Right cardiac atrium (tissue), 5 donors: ENCODE data around the gene CD109. TPM values are rescaled to one million over a fixed set of nuclear protein-coding genes. Genes with fewer than 3 reads are reported as not detected.

ENCODE experiments used
- ATAC-seq, 2 donors: fragments of 200-7000 bp; cut with Tn5 transposase; one replicate each; pipeline versions ENCODE4 v1.8.0 to v1.9.1; 2020; ENCODE audit warnings: moderate library complexity in 2 of 2, mild to moderate bottlenecking in 1 of 2
- DNase-seq, 3 donors: peaks; one replicate each; pipeline ENCODE4 v3.0.0-alpha.2; 2020
- H3K27ac ChIP-seq: one replicate; pipeline ENCODE4 v1.5.1; 2013; ENCODE audit warnings: mild to moderate bottlenecking, low read length, control low read depth, moderate library complexity
- H3K27me3 ChIP-seq: one replicate; pipeline ENCODE4 v1.6.1; 2013; ENCODE audit not compliant: control insufficient read depth, insufficient read depth
- H3K4me1 ChIP-seq: one replicate; pipeline ENCODE4 v1.6.1; 2013; ENCODE audit warnings: low read length; ENCODE audit not compliant: control insufficient read depth, insufficient read depth
- H3K4me3 ChIP-seq: one replicate; pipeline ENCODE4 v1.5.1; 2013; ENCODE audit warnings: low read length, control low read depth
- H3K9me3 ChIP-seq: one replicate; pipeline ENCODE4 v1.6.1; 2013; ENCODE audit warnings: low read length; ENCODE audit not compliant: control insufficient read depth
- WGBS: extraction: QIAGEN DNeasy Blood & Tissue Kit; methylation state at CpG from one replicate; pipeline ENCODE4 v1.1.7; 2013; 5-methylcytosine and 5-hydroxymethylcytosine counted together
- intact Hi-C, 4 donors: fragments of 100-400 bp; cut with DNase I; formaldehyde crosslinking; loops; one replicate each; pipeline versions ENCODE4 v1.11.0 to v1.14.0; 2022 to 2023
- polyA plus RNA-seq: library from polyadenylated mRNA; stranded (reverse); fragments of 200-250 nt; gene quantifications from one replicate; pipeline ENCODE4 v1.2.3, GENCODE V29; 2013
- total RNA-seq, 4 donors: library from RNA; stranded (reverse); fragmentation: NEBNext Ultra II Directional; extraction: Animal tissue kit (Norgen Biotek cat#: 25700); gene quantifications; one replicate each; pipeline ENCODE4 v1.2.1, GENCODE V29; 2021
- donor health status: healthy with polysubstance abuse.
- donor health status: DM: no; HTN: yes; CAD: no.
- donor health status: DM: no; HTN: no; CAD: no.
- donor health status: DM: no; HTN: yes; CAD: no; lungs with severe emphysema.
- donor health status: DM: yes; HTN: yes; CAD: no.

Gene CD109
- total and polyA plus RNA-seq, 5 donors, result 6.6 to 36.5 (median 27.3) TPM

GRCh38 chr6:73688351-73688750, 7.7 kb upstream of the CD109 start:
- no peak for DNase-seq
- intact Hi-C loops, result no loop called here
- no peaks in the 10 kb centered on the region for H3K9me3 ChIP-seq
- no peak overlapping the region for H3K4me3 ChIP-seq
- ATAC-seq, result no peak
- no peaks in the 10 kb centered on the region for H3K4me1 ChIP-seq
- H3K27ac ChIP-seq, result no peak overlapping the region
- WGBS, result 79% methylated on average over 1 of the region's 1 CpG
- H3K27me3 ChIP-seq, result no peaks in the 10 kb centered on the region

- ATAC-seq (no peak), DNase-seq (no peak)
- H3K4me1 ChIP-seq, result no peaks in the 10 kb centered on the region
- H3K27me3 ChIP-seq, result no peaks in the 10 kb centered on the region
- H3K9me3 ChIP-seq, result no peaks in the 10 kb centered on the region
- no peak overlapping the region for H3K27ac ChIP-seq
- H3K4me3 ChIP-seq, result no peak overlapping the region
- intact Hi-C loops, result no loop called here
- WGBS, result 87% methylated on average over 5 of the region's 5 CpGs
Observed at GRCh38 chr6:73690056-73690455, 5.9 kb upstream of the CD109 start.

GRCh38 chr6:73691512-73691911, 4.5 kb upstream of the CD109 start:
- DNase-seq (no peak), ATAC-seq (no peak)
- H3K27me3 ChIP-seq, result no peaks in the 10 kb centered on the region
- no peaks in the 10 kb centered on the region for H3K9me3 ChIP-seq
- intact Hi-C loops, result no loop called here
- H3K4me3 ChIP-seq, result no peak overlapping the region
- no peaks in the 10 kb centered on the region for H3K4me1 ChIP-seq
- H3K27ac ChIP-seq, result no peak overlapping the region

- DNase-seq, result no peak
- no peaks in the 10 kb centered on the region for H3K9me3 ChIP-seq
- no peak overlapping the region for H3K4me3 ChIP-seq
- 62% methylated on average over 5 of the region's 5 CpGs for WGBS
- H3K27ac ChIP-seq, result peak overlapping the region; percentile 15
- ATAC-seq, result peak; percentile 12 to 38
- no peaks in the 10 kb centered on the region for H3K4me1 ChIP-seq
- intact Hi-C loops, result no loop called here
- no peaks in the 10 kb centered on the region for H3K27me3 ChIP-seq
Observed at GRCh38 chr6:73694711-73695411, 1.1 kb upstream of the CD109 start.

- Histone ChIP-seq H3K4me1 (no peaks in the 10 kb centered on the region), H3K27me3 (no peaks in the 10 kb centered on the region), H3K4me3 (peak overlapping the region; percentile 80), H3K9me3 (no peaks in the 10 kb centered on the region), H3K27ac (no peak overlapping the region)
- intact Hi-C loops, result no loop called here
- DNase-seq (no peak), ATAC-seq (no peak)
- WGBS, result 73% methylated on average over 10 of the region's 10 CpGs
Observed at GRCh38 chr6:73696966-73697655, 1.1 kb downstream of the CD109 start.

- WGBS, result 75% methylated on average over 4 of the region's 4 CpGs
- intact Hi-C loops, result no loop called here
- H3K4me3 ChIP-seq, result no peak overlapping the region
- peaks cover 3% of the 10 kb centered on the region for H3K4me1 ChIP-seq
- H3K27ac ChIP-seq, result no peak overlapping the region
- DNase-seq (no peak), ATAC-seq (no peak)
- H3K27me3 ChIP-seq, result no peaks in the 10 kb centered on the region
- no peaks in the 10 kb centered on the region for H3K9me3 ChIP-seq
Observed at GRCh38 chr6:73699676-73700459, 3.9 kb downstream of the CD109 start.

GRCh38 chr6:73702444-73702843, 6.4 kb downstream of the CD109 start:
- Histone ChIP-seq H3K4me1 (peaks cover 3% of the 10 kb centered on the region), H3K9me3 (no peaks in the 10 kb centered on the region), H3K27ac (no peak overlapping the region), H3K4me3 (no peak overlapping the region), H3K27me3 (no peaks in the 10 kb centered on the region)
- intact Hi-C loops, result no loop called here
- 92% methylated on average over 2 of the region's 2 CpGs for WGBS
- no peak for DNase-seq
- no peak for ATAC-seq

- WGBS, result 64% methylated on average over 1 of the region's 1 CpG
- ATAC-seq (no peak), DNase-seq (no peak)
- H3K4me3 ChIP-seq, result no peak overlapping the region
- intact Hi-C loops, result no loop called here
- H3K27ac ChIP-seq, result no peak overlapping the region
- H3K4me1 ChIP-seq, result peaks cover 3% of the 10 kb centered on the region
- no peaks in the 10 kb centered on the region for H3K9me3 ChIP-seq
- no peaks in the 10 kb centered on the region for H3K27me3 ChIP-seq
Observed at GRCh38 chr6:73703466-73703865, 7.5 kb downstream of the CD109 start.

- 87% methylated on average over 8 of the region's 8 CpGs for WGBS
- H3K27ac ChIP-seq, result no peak overlapping the region
Observed at GRCh38 chr6:73704260-73704659, 8.3 kb downstream of the CD109 start.

GRCh38 chr6:73704798-73705197, 8.8 kb downstream of the CD109 start:
- ATAC-seq (peak in 1 of 2 donors; percentile 60), DNase-seq (no peak)
- Histone ChIP-seq H3K4me1 (peaks cover 3% of the 10 kb centered on the region), H3K9me3 (no peaks in the 10 kb centered on the region), H3K27ac (no peak overlapping the region), H3K27me3 (no peaks in the 10 kb centered on the region), H3K4me3 (no peak overlapping the region)
- intact Hi-C loops, result no loop called here
- WGBS, result 70% methylated on average over 4 of the region's 4 CpGs

More at GRCh38 chr6:73704260-73704659, 8.3 kb downstream of the CD109 start:
- no peak overlapping the region for H3K4me3 ChIP-seq
- no peaks in the 10 kb centered on the region for H3K27me3 ChIP-seq
- no peaks in the 10 kb centered on the region for H3K9me3 ChIP-seq
- peaks cover 3% of the 10 kb centered on the region for H3K4me1 ChIP-seq
- DNase-seq, result no peak
- intact Hi-C loops, result no loop called here
- peak in 1 of 2 donors; percentile 51 for ATAC-seq

GRCh38 chr6:73706971-73707370, 11.0 kb downstream of the CD109 start:
- no peaks in the 10 kb centered on the region for H3K9me3 ChIP-seq
- intact Hi-C loops, result no loop called here
- no peak for DNase-seq
- no peak overlapping the region for H3K27ac ChIP-seq
- H3K27me3 ChIP-seq, result no peaks in the 10 kb centered on the region
- H3K4me3 ChIP-seq, result no peak overlapping the region
- peaks cover 3% of the 10 kb centered on the region for H3K4me1 ChIP-seq
- WGBS, result 95% methylated on average over 9 of the region's 9 CpGs
- ATAC-seq, result no peak
